ENCODE data around the gene UBE2H. TPM values are rescaled to one million over a fixed set of nuclear protein-coding genes. Genes with fewer than 3 reads are reported as not detected.

Gene UBE2H
- total RNA-seq, 1 experiment from 2014 or later: 75.1 TPM

DNA sequence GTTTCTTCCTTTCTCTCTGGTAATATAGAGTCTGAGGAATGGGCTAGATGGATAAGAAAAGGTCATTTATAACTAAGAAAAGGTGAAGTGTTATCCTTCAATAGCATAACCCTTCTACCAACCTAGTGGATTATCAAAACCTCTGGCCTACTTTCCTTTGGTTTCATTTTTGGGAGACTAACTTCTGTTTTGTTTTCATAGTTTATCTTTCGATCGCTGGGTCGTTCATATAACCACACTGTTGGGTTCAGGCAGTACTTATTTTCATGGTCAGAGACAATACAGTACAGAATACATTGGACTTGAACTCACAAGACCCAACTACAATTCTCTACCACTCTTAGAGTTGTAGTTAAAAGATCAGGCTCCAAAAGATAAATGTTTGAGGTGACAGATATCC lies 86.5 kb downstream of the UBE2H start:
- H2BK120ac ChIP-seq (ENCODE audit: low read depth, low read length, poor library complexity, severe bottlenecking): no peak overlapping the region
- no peaks in the 10 kb centered on the region for H3K27me3 ChIP-seq (ENCODE audit: insufficient read depth, low read length)
- no peak overlapping the region for H3K23ac ChIP-seq (ENCODE audit: insufficient read length, low read depth, low read length)
- no CpG with 5 or more reads among the region's 3 CpGs for WGBS (ENCODE audit: extremely low coverage, insufficient read length, low lambda C conversion rate)
- H3K36me3 Mint-ChIP-seq (ENCODE audit: insufficient read depth in 1 of 3, low read depth in 3 of 3): peaks cover 6 to 12% (median 9%) of the 10 kb centered on the region in 3 experiments; a peak in 6 of 7 replicates
- H3K56ac ChIP-seq (ENCODE audit: insufficient read length, low read depth, low read length): no peak overlapping the region
- no peaks in the 10 kb centered on the region for H3K9me3 ChIP-seq (ENCODE audit: control insufficient read depth, low read depth, low read length)
- no peak overlapping the region for H4K8ac ChIP-seq (replicated peaks; ENCODE audit: insufficient read length, low read depth, low read length)
- peaks cover 29 to 34% of the 10 kb centered on the region in 2 experiments for H3K4me1 Mint-ChIP-seq
- TF ChIP-seq, protein P1, sequence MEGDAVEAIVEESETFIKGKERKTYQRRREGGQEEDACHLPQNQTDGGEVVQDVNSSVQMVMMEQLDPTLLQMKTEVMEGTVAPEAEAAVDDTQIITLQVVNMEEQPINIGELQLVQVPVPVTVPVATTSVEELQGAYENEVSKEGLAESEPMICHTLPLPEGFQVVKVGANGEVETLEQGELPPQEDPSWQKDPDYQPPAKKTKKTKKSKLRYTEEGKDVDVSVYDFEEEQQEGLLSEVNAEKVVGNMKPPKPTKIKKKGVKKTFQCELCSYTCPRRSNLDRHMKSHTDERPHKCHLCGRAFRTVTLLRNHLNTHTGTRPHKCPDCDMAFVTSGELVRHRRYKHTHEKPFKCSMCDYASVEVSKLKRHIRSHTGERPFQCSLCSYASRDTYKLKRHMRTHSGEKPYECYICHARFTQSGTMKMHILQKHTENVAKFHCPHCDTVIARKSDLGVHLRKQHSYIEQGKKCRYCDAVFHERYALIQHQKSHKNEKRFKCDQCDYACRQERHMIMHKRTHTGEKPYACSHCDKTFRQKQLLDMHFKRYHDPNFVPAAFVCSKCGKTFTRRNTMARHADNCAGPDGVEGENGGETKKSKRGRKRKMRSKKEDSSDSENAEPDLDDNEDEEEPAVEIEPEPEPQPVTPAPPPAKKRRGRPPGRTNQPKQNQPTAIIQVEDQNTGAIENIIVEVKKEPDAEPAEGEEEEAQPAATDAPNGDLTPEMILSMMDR (conservative IDR thresholded peaks at IDR 0.05): no peak
- no peak overlapping the region for H2AK5ac ChIP-seq (ENCODE audit: insufficient read length, low read length)
- no peaks in the 10 kb centered on the region; the same call in 1 of the 2 replicates for H3K79me2 ChIP-seq (ENCODE audit: insufficient read depth, low read length)
- H2BK15ac ChIP-seq (ENCODE audit: low read depth, low read length): no peak overlapping the region
- no peak overlapping the region for H3K9ac ChIP-seq (ENCODE audit: extremely low read depth, insufficient read length, low read length)
- no peak for DNase-seq
- H4K20me1 ChIP-seq (ENCODE audit: control insufficient read depth, insufficient read depth, insufficient read length): no peaks in the 10 kb centered on the region
- no peak overlapping the region for H3K18ac ChIP-seq (ENCODE audit: insufficient read length, low read depth, low read length)
- H2BK20ac ChIP-seq (ENCODE audit: low read depth, low read length, poor library complexity, severe bottlenecking): no peak overlapping the region
- no peak overlapping the region for H3K14ac ChIP-seq (ENCODE audit: insufficient read depth, low read length)
- H3T11ph ChIP-seq (ENCODE audit: low read length): no peak overlapping the region
- H3K23me2 ChIP-seq (ENCODE audit: insufficient read length, low read depth, low read length, poor library complexity, severe bottlenecking): no peaks in the 10 kb centered on the region
- H2AFZ ChIP-seq (ENCODE audit: low read length): no peak overlapping the region
- no peaks in the 10 kb centered on the region for H3K27me3 Mint-ChIP-seq (ENCODE audit: low read depth)
- no peak overlapping the region for H2BK12ac ChIP-seq (ENCODE audit: insufficient read length, low read depth, low read length)
- no peak overlapping the region for H4K5ac ChIP-seq (ENCODE audit: insufficient read length, low read depth, low read length)
- H3K4me3 Mint-ChIP-seq: no peak overlapping the region
- H3K27ac Mint-ChIP-seq: 0 out of 7 replicates have a peak overlapping the region, but pooled peaks of 2 of the 3 experiments have one; percentile 10 to 33
- H3K9me3 Mint-ChIP-seq: no peaks in the 10 kb centered on the region
- H3K79me1 ChIP-seq (ENCODE audit: insufficient read depth, low read depth, low read length, poor library complexity, severe bottlenecking): peaks cover 2% of the 10 kb centered on the region
- no peak overlapping the region for H3K4ac ChIP-seq (ENCODE audit: low read depth, low read length)
- no peak overlapping the region for H4K91ac ChIP-seq (ENCODE audit: insufficient read length, low read depth, low read length)
- peaks cover 8% of the 10 kb centered on the region for H3K4me1 ChIP-seq (ENCODE audit: insufficient read depth, low read length)
- no peak overlapping the region for H2BK5ac ChIP-seq (ENCODE audit: insufficient read length, low read length)
- no peak overlapping the region for H3K4me2 ChIP-seq (ENCODE audit: insufficient read depth, insufficient read length, low read length)
- H3K27ac ChIP-seq (ENCODE audit: insufficient read length, low read depth, low read length): no peak overlapping the region
